AG09319 (cell line): ENCODE data around the gene KCNJ12.

Experiments
- DNase-seq: peaks from one replicate; pipeline ENCODE4 v3.0.0-alpha.2; 2010; ENCODE audit warnings: low read depth; ENCODE audit errors: extremely low read depth
- CTCF ChIP-seq: IDR thresholded peaks from 2 replicates; pipeline ENCODE4 v1.5.1; 2011; ENCODE audit warnings: low read depth, mild to moderate bottlenecking, inconsistent platforms, low read length, moderate library complexity

The KCNJ12 gene

DNA sequence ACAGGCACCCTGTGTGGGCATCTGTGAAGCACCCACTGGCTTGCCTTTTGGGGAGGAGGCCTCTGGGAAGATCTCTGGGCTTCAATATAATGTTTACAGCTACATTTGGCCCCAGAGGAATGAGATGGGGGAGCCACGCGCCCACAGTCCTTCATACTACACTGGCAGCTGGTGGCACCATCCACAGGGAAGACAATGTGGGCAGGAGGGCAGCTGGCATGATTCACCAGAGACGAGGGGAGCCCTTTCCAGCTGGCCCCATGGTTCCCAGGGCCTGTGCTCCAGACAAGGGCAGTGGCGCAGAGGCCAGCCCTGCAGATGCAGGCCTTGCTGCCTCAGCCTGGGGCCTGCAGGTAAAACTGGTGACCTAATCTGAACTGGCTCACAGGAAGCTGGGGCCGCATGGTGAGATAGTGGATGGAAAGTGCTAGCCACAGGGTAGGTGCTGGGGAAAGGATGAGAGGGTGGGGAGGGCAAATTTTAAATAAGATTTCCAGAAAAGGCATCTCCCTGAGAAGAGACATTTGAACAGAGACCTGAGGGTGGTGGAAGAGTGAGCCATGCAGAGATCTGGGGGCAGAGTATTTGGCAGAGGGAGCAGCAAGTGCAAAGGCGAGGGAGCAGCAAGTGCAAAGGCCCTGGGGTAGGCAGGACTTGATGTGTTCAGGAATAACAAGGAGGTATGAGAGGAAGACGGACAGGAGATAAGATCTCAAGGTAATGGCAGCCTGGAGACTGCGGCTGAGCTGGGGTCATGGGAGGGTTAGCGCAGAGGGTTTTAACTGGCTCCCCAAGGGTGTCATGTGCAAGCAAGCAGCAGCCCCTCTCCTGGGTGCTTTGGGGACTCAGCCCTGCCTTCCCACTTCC is 12.1 kb upstream of the KCNJ12 start:
- no peak for TF ChIP-seq CTCF
- DNase-seq = no peak

- no peak for TF ChIP-seq CTCF
- DNase-seq = no peak
Measured at GRCh38 chr17:21365016-21365415, 11.1 kb upstream of the KCNJ12 start.

- no peak for DNase-seq
- no peak for TF ChIP-seq CTCF
Measured at GRCh38 chr17:21368545-21369246, 7.5 kb upstream of the KCNJ12 start.

DNA sequence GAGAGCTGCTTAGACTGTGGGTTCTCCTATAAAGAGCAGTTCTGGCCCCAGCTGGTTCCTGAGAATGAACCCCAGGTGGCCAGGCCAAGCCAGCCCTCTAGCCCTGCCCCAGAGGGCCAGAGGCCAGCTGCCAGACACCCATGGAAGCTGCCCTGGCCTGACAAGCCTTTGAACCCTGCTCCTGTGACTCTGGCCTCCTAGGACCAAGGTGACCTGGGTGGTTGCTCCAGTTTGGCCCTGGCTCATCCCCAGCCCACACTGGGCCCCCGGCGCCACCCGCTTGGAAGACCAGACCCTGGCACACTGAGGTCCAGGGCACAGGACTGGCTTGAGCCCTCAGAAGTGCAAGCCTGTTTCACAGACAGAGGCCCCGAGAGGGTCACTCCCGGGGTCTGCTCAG is 6.8 kb upstream of the KCNJ12 start:
- DNase-seq = no peak
- no peak for TF ChIP-seq CTCF

DNA sequence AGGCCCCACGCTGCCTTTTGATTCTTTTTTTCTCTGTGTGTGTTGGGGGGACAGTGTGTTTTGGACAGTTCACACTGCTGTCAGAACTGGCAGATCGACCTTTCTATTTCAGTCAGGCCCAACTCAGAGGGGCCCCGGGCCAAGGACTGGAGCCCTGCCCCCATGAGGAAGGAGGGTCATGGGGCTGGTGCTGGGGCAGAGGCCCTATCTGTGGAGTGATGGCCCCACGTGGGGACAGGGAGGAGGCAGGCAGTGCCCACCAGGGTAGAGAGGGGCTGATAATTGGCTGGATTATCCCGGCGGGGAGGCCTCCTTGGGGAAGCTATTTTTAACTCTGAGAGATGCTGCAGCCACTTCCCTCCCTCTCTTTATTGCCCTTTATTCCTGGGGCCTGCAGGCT is 5.7 kb upstream of the KCNJ12 start:
- no peak for DNase-seq
- no peak for TF ChIP-seq CTCF

GRCh38 chr17:21371511-21372081 is 4.6 kb upstream of the KCNJ12 start:
- DNase-seq = no peak
- no peak for TF ChIP-seq CTCF
